Renal cortex interstitium (tissue), 11 donors: Measurements from ENCODE around the gene CXCR5. TPM values are rescaled to one million over a fixed set of nuclear protein-coding genes. Genes with fewer than 3 reads are reported as not detected.

ENCODE experiments used
- DNase-seq, 11 donors: peaks; one replicate each; pipeline ENCODE4 v3.0.0-alpha.2; 2013; ENCODE audit warnings: low read depth in 9 of 11, low spot score in 4 of 11; ENCODE audit errors: extremely low read depth in 1 of 11
- polyA plus RNA-seq, 3 donors: library from polyadenylated mRNA; unstranded; fragments of 120-200 nt; gene quantifications; one replicate each; pipeline ENCODE4 v1.2.1, GENCODE V29; 2013; ENCODE audit not compliant: insufficient read length in 3 of 3

Gene CXCR5
- polyA plus RNA-seq, 3 donors: not detected

DNA sequence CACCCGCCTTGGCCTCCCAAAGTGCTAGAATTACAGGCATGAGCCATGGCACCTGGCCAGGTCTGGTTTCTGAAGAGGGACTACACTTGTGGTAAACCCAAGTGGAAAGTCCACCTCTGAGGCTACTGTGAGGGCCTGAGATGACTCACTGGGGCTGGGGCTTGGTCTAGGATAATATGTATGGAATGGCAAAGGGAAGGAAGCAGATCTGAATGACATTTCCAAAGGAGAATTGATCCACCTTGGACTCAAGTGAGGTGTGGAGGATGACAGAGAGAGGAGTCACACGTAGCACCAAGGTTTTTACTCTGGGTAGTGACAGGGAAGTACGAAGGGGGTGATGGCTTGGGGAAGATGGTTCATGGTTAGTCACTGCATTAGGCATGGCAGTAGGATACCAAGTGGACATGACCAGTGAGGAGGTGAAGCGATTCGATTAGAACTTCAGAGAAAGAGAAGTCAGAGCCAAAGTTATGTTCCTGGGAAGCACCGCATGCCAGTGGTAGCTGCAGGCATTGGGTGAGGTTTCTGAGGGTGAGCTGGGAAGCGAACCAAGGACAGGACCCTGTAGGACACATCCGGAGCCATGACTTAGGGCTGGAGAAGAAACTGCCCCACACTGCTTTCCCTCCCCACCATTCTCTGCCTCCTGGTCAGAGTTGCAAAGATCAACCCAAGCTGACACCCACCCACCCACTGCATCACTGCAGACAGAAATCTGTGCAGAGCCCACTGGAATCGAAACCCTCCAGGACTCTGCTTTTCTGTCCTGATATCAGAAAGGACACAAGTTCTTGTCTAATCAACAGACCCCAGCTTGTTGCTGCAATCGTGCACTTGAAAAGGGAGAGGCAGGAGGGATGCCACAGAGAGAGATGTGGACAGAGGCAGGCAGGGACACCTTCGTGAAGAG is 55.1 kb downstream of the CXCR5 start:
- DNase-seq: no peak

- no peak for DNase-seq
Measured at GRCh38 chr11:118939404-118939915, 55.8 kb downstream of the CXCR5 start.

DNA sequence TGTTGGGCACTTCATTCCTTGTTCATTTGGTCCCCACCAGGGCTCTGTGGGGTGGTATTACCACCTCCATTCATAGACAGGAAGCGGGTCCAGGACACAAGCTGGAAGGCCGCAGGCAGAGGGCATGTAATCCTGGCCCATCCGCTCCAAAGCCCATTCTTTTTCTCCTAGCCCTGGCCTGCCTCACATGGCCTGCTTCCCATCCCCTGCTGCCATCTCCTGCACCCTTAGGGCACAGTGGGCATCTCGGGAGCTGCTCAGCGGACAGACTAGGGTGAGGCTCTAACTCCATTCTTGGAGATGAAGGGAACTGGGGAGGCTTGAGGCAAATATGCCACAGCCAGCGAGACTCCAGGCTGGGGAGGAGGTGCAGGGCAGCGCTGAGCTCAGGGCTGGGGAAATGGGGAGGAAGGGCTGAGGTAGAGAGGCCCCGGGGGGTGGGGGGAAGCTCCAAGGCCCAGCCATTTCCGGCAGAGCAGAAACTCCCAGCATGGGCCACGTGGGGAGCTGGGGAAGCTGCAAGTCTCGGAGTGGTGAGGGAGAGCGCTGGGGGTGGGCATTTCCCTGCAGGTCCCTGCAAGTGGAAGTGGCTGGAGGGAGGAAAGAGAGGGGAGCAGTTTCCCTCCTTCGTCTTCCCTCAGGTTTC is 56.4 kb downstream of the CXCR5 start:
- DNase-seq: no peak

- no peak for DNase-seq
Measured at GRCh38 chr11:118947091-118947490, 63.4 kb downstream of the CXCR5 start.

Other genes starting within 250 kb of the CXCR5 start
- 1 to 10 TPM in 1 of 3 donors, under 1 TPM in 2; 0.43 to 2.9 (median 0.90) TPM for gene TREH, start 204.2 kb upstream of the CXCR5 start, polyA plus RNA-seq
- gene DDX6, start 92.7 kb upstream of the CXCR5 start, polyA plus RNA-seq: 100 to 1,000 TPM; 128 to 145 (median 132) TPM
- gene BCL9L, start 42.0 kb downstream of the CXCR5 start, polyA plus RNA-seq: 10 to 100 TPM; 23.8 to 35.7 (median 33.5) TPM
- gene UPK2, start 72.4 kb downstream of the CXCR5 start, polyA plus RNA-seq: 1 to 10 TPM; 3.5 to 6.0 (median 5.9) TPM
- gene FOXR1, start 87.9 kb downstream of the CXCR5 start, polyA plus RNA-seq: under 1 TPM in 1 of 3 donors, not detected in 2; 0.14 TPM
- gene CENATAC, start 114.2 kb downstream of the CXCR5 start, polyA plus RNA-seq: 10 to 100 TPM; 17.2 to 46.3 (median 22.0) TPM
- gene RPS25, start 134.5 kb downstream of the CXCR5 start, polyA plus RNA-seq: 1,000 to 10,000 TPM; 1,021 to 1,242 (median 1,207) TPM
- gene TRAPPC4, start 134.9 kb downstream of the CXCR5 start, polyA plus RNA-seq: 100 to 1,000 TPM in 2 of 3 donors, 10 to 100 TPM in 1; 91.1 to 115 (median 102) TPM
- 100 to 1,000 TPM in 2 of 3 donors, 10 to 100 TPM in 1; 95.1 to 108 (median 103) TPM for gene SLC37A4, start 147.0 kb downstream of the CXCR5 start, polyA plus RNA-seq
- gene HYOU1, start 173.3 kb downstream of the CXCR5 start, polyA plus RNA-seq: 100 to 1,000 TPM; 119 to 133 (median 120) TPM
- 10 to 100 TPM; 49.5 to 62.6 (median 53.6) TPM for gene VPS11, start 183.9 kb downstream of the CXCR5 start, polyA plus RNA-seq
- 10 to 100 TPM; 27.2 to 30.9 (median 30.0) TPM for gene HMBS, start 201.0 kb downstream of the CXCR5 start, polyA plus RNA-seq
- 10 to 100 TPM; 58.1 to 59.4 (median 58.1) TPM for gene DPAGT1, start 218.0 kb downstream of the CXCR5 start, polyA plus RNA-seq
- 10 to 100 TPM in 2 of 3 donors, 1 to 10 TPM in 1; 8.7 to 11.0 (median 10.8) TPM for gene C2CD2L, start 223.5 kb downstream of the CXCR5 start, polyA plus RNA-seq
- 10 to 100 TPM; 28.2 to 42.9 (median 29.1) TPM for gene HINFP, start 237.7 kb downstream of the CXCR5 start, polyA plus RNA-seq